ENCODE measurements around the gene LDHAL6A.
"Not testable (repeated sequence)": the region's sequence is repeated elsewhere in the genome, so short reads cannot be mapped to it uniquely, and the experiment has no call there.

Gene LDHAL6A

DNA sequence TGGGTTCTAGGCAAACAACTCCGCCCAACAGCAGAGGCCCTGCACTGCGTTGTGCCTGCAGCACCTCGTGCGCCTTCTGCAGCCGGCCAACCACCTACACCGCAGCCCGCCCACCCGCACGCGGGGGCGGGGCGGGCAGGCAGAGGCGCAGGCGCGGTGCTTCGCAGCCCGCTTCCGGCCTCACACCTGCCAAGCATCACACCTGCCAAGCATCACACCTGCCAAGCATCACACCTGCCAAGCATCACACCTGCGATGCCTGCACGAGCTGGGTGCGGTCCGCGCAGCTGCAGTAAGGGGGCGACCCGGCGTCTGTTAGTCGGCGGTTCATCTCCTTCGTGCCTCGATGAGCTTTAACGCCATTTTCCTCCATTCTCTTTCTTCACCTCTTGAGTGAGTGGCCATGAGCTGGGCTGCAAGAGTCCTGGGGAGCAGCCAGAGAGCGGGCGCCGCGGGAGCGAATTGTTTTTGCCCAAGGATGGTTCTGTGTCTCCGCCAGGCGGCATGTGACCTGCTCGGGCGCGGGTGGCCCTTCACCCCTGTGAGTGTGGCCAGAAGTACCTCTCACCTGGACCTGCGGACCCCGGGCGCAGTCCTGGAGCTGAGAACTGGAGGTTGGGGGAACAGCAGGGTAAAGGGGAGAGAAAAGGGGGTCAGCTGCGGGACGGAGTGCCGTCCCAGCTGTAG, at the start of gene LDHAL6A:
Gene LDHAL6A, plus strand, starts transcription at position 171 of the 687 bp plus-strand sequence. CDS start 825 bp downstream, outside the sequence.
- H3K4me3 ChIP-seq = no peak within 1 kb of the TSS
- no peak within 1 kb of the TSS for H3K27ac ChIP-seq
- no peak for DNase-seq (ENCODE audit: low spot score)
- TF ChIP-seq, protein P1, sequence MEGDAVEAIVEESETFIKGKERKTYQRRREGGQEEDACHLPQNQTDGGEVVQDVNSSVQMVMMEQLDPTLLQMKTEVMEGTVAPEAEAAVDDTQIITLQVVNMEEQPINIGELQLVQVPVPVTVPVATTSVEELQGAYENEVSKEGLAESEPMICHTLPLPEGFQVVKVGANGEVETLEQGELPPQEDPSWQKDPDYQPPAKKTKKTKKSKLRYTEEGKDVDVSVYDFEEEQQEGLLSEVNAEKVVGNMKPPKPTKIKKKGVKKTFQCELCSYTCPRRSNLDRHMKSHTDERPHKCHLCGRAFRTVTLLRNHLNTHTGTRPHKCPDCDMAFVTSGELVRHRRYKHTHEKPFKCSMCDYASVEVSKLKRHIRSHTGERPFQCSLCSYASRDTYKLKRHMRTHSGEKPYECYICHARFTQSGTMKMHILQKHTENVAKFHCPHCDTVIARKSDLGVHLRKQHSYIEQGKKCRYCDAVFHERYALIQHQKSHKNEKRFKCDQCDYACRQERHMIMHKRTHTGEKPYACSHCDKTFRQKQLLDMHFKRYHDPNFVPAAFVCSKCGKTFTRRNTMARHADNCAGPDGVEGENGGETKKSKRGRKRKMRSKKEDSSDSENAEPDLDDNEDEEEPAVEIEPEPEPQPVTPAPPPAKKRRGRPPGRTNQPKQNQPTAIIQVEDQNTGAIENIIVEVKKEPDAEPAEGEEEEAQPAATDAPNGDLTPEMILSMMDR (IDR thresholded peaks at IDR 0.05) = no peak

DNA sequence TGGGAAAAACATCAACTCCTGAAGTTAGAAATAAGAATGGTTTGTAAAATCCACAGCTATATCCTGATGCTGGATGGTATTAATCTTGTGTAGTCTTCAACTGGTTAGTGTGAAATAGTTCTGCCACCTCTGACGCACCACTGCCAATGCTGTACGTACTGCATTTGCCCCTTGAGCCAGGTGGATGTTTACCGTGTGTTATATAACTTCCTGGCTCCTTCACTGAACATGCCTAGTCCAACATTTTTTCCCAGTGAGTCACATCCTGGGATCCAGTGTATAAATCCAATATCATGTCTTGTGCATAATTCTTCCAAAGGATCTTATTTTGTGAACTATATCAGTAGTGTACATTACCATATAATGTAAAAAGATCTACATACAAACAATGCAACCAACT, 48.3 kb upstream of the LDHAL6A start:
- DNase-seq (ENCODE audit: low spot score); H3K4me3 ChIP-seq; H3K27ac ChIP-seq: not testable (repeated sequence)

DNA sequence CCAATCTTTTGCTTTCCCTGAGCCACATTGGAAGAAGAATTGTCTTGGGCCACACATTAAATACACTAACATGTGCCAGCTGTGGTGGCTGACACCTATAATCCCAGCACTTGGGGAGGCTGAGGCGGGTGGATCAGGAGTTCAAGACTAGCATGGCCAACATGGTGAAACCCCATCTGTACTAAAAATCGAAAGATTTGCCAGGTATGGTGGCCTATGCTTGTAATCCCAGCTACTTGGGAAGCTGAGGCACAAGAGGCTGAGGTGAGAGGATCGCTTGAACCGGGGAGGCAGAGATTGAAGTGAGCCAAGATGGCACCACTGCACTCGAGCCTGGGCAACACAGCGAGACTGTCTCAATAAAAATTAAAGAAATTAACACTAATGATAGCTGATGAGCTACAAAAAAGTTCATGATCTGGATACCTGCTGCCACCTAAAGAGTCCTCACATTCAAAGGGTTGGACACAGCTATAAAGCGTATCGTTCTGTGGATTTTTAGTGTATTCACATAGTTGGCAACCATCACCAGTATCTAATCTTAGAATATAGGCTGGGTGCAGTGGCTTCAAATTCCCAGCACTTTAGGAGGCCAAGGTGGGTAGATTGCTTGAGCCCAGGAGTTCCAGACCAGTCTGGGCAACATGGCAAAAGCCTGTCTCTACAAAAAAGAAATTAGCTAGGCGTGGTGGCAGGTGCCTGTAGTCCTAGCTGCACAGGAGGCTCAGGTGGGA, 46.9 kb upstream of the LDHAL6A start:
- TF ChIP-seq, protein P1 (IDR thresholded peaks at IDR 0.05) = no peak
- DNase-seq (ENCODE audit: low spot score) = no peak
- no peak overlapping the region for H3K27ac ChIP-seq
- no peak overlapping the region for H3K4me3 ChIP-seq

DNA sequence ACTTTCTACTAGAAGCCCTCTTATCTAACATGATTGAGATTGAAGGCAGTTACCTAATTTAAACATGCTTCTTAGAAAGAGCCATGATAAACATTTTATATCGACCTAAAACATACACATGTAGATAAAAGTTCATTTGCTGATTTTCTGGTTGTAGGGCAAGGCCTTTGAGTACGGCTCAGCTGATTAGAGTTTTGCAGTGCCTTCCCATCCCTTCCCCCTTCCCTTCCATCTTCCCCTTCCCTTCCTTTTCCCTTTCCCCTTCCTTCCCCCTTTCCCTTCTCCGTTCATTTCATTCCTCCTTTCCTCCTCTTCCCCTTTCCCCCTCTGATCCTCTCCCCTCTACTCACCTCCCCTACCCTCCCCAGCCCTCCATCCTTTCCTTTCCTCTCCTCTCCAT, 39.2 kb upstream of the LDHAL6A start:
- DNase-seq (ENCODE audit: low spot score) = no peak
- Histone ChIP-seq H3K27ac (no peak overlapping the region), H3K4me3 (no peak overlapping the region)
- TF ChIP-seq, protein P1 (IDR thresholded peaks at IDR 0.05) = no peak

DNA sequence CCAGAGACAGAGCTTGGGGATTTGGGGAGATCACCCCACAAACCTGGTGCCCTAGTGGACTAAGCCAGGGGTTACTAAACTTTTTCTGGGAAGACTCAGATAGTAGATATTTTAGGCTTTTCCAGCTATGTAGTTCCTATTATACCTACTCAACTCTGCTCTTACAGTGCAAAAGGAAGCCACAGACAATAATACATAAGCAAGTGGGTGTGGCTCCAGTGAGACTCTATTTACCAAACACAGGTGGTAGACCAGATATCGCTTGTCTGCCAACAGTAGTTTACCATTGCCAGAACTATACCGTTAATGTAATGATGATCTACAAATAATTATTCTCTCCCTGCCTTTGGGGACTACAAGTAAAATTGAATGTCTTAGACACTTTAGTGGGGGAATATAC, 36.6 kb upstream of the LDHAL6A start:
- TF ChIP-seq, protein P1 (IDR thresholded peaks at IDR 0.05) = no peak
- no peak for DNase-seq (ENCODE audit: low spot score)
- no peak overlapping the region for H3K27ac ChIP-seq
- H3K4me3 ChIP-seq = no peak overlapping the region

DNA sequence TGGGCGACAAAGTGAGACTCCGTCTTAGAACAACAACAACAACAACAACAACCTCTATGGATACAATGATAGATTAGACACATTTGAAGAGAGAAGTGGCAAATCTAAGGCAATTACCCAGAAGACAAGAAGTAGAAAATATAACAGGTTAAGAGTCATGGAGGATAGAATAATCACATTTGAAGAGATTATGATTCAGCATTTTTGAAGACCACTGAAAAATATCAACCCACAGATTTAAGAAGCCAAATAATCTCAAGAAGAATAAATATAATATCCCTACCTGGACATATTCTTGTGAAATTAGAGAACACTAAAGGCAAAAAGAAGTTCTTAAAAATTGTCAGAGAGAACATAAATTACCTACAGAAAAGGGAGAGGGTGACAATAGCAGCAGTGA, 35.6 kb upstream of the LDHAL6A start:
- Histone ChIP-seq H3K27ac (no peak overlapping the region), H3K4me3 (no peak overlapping the region)
- DNase-seq (ENCODE audit: low spot score) = no peak
- TF ChIP-seq, protein P1 (IDR thresholded peaks at IDR 0.05) = no peak

DNA sequence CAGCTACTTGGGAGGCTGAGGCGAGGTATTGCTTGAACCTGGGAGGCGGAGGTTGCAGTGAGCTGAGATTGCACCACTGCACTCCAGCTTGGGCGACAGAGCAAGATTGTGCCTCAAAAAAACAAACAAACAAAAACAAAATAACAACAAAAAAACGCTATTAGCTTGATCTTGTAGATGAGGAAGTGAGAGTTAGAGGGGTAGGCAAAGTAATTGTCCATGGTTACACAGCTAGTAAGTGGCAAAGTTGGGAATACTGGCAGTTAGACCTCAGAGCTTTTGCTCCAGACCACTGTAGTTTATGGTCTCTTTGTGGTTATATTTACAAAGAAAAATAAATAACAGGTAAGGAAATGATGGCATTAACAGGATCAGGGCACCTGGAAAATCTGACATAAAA, 28.4 kb upstream of the LDHAL6A start:
- Histone ChIP-seq H3K4me3 (no peak overlapping the region), H3K27ac (no peak overlapping the region)
- TF ChIP-seq, protein P1 (IDR thresholded peaks at IDR 0.05) = no peak
- no peak for DNase-seq (ENCODE audit: low spot score)

All from coronary artery (tissue), 2 donors.